GM23248 (cell line): Measurements from ENCODE around the gene SLC25A26. TPM values are rescaled to one million over a fixed set of nuclear protein-coding genes. Genes with fewer than 3 reads are reported as not detected.

Experiments
- DNase-seq: peaks from one replicate; pipeline ENCODE4 v3.0.0-alpha.2; 2015
- H2AFZ ChIP-seq: fragments of 200-600 bp; sonication (generic); 2 replicates; pipeline ENCODE4 v1.6.1; 2016; ENCODE audit warnings: antibody characterized with exemption
- H3F3A ChIP-seq: fragments of 200-600 bp; sonication (generic); 2 replicates; pipeline ENCODE4 v1.6.1; 2016; ENCODE audit warnings: mild to moderate bottlenecking, antibody characterized with exemption, mixed run types; ENCODE audit not compliant: insufficient read depth
- H3K27ac ChIP-seq: fragments of 200-600 bp; sonication (generic); 2 replicates; pipeline ENCODE4 v1.5.1; 2016; ENCODE audit warnings: mild to moderate bottlenecking
- H3K27me3 ChIP-seq: fragments of 200-600 bp; sonication (generic); replicated peaks from 2 replicates; pipeline ENCODE4 v1.6.1; 2016; ENCODE audit warnings: mild to moderate bottlenecking; ENCODE audit not compliant: insufficient read depth
- H3K36me3 ChIP-seq: fragments of 200-600 bp; sonication (generic); 2 replicates; pipeline ENCODE4 v1.6.1; 2016; ENCODE audit warnings: low read depth, mild to moderate bottlenecking
- H3K4me1 ChIP-seq: fragments of 200-600 bp; sonication (generic); 2 replicates; pipeline ENCODE4 v1.6.1; 2016; ENCODE audit warnings: mild to moderate bottlenecking; ENCODE audit not compliant: insufficient read depth
- H3K4me2 ChIP-seq: fragments of 200-600 bp; sonication (generic); one replicate; pipeline ENCODE4 v1.6.1; 2016; ENCODE audit warnings: mild to moderate bottlenecking; ENCODE audit not compliant: unreplicated experiment
- H3K4me3 ChIP-seq: fragments of 200-600 bp; sonication (generic); 2 replicates; pipeline ENCODE4 v1.5.1; 2016; ENCODE audit warnings: mild to moderate bottlenecking
- H3K79me2 ChIP-seq: fragments of 200-600 bp; sonication (generic); 2 replicates; pipeline ENCODE4 v1.6.1; 2016; ENCODE audit warnings: mild to moderate bottlenecking; ENCODE audit not compliant: insufficient read depth
- H3K9ac ChIP-seq: fragments of 200-600 bp; sonication (generic); 2 replicates; pipeline ENCODE4 v1.6.1; 2016; ENCODE audit warnings: mild to moderate bottlenecking
- H3K9me2 ChIP-seq: fragments of 200-600 bp; sonication (generic); 2 replicates; pipeline ENCODE4 v1.6.1; 2016; ENCODE audit warnings: mixed run types, mild to moderate bottlenecking, moderate library complexity; ENCODE audit not compliant: insufficient read depth
- H3K9me3 ChIP-seq: fragments of 200-600 bp; sonication (generic); one replicate; pipeline ENCODE4 v1.6.1; 2017; ENCODE audit warnings: low read depth
- H4K20me1 ChIP-seq: fragments of 200-600 bp; sonication (generic); 2 replicates; pipeline ENCODE4 v1.6.0; 2016; ENCODE audit not compliant: insufficient read depth
- EZH2 ChIP-seq: fragments of 200-600 bp; sonication (generic); IDR thresholded peaks from 2 replicates; pipeline ENCODE4 v1.6.1; 2018; ENCODE audit warnings: antibody characterized with exemption, mild to moderate bottlenecking; ENCODE audit not compliant: insufficient read depth, poor library complexity, severe bottlenecking
- EZH2phosphoT487 ChIP-seq: fragments of 200-600 bp; sonication (generic); IDR thresholded peaks from 2 replicates; pipeline ENCODE4 v1.6.1; 2018; ENCODE audit warnings: antibody characterized with exemption, moderate library complexity, mild to moderate bottlenecking, low read depth; ENCODE audit not compliant: insufficient read depth
- WGBS, 2 experiments: methylation state at CpG; one replicate each; pipeline ENCODE4 v1.1.6; 2015 to 2017; ENCODE audit warnings: low lambda C conversion rate in 2 of 2, low coverage in 1 of 2; ENCODE audit errors: missing lambda C conversion rate in 2 of 2; 5-methylcytosine and 5-hydroxymethylcytosine counted together
- in situ Hi-C: fragments of 300-500 bp; cut with MboI; formaldehyde crosslinking; loops from 2 replicates; pipeline ENCODE4 v1.15.0; 2020
- polyA plus RNA-seq: library from polyadenylated mRNA; unstranded; fragments of >200 nt; fragmentation: Nextera tagmentation; extraction: Ambion mirVana; gene quantifications from 2 replicates; pipeline ENCODE4 v1.2.1, GENCODE V29; 2016
- total RNA-seq: library from RNA; depleted of rRNA; stranded (reverse); fragments of >200 nt; shearing (Covaris generic); gene quantifications from 2 replicates; pipeline ENCODE4 v1.2.3, GENCODE V29; 2014

Gene SLC25A26
- total and polyA plus RNA-seq, 2 experiments from 2014 or later: 25.2 to 26.9 TPM

GRCh38 chr3:66370179-66370578 is 149.4 kb downstream of the SLC25A26 start:
- Histone ChIP-seq H3K9me2 (no peaks in the 10 kb centered on the region), H3K9me3 (no peaks in the 10 kb centered on the region)
- 82 to 87% methylated on average over 7 of the region's 7 CpGs for WGBS, 2 experiments

GRCh38 chr3:66371432-66371831 is 150.6 kb downstream of the SLC25A26 start:
- Histone ChIP-seq H3K9me3 (no peaks in the 10 kb centered on the region), H3K27ac (no peak overlapping the region), H3K27me3 (no peaks in the 10 kb centered on the region), H3F3A (no peaks in the 10 kb centered on the region), H3K9me2 (no peaks in the 10 kb centered on the region), H3K36me3 (no peaks in the 10 kb centered on the region; the same call in 1 of the 2 replicates), H3K4me1 (no peaks in the 10 kb centered on the region), H4K20me1 (no peaks in the 10 kb centered on the region), H2AFZ (no peak overlapping the region), H3K4me2 (no peak overlapping the region), H3K9ac (no peak overlapping the region), H3K79me2 (no peaks in the 10 kb centered on the region), H3K4me3 (no peak overlapping the region)
- in situ Hi-C loops: no loop called here
- TF ChIP-seq EZH2phosphoT487: no peak
- no peak for TF ChIP-seq EZH2
- no peak for DNase-seq
- WGBS, 2 experiments: 68 to 71% methylated on average over 7 of the region's 7 CpGs

More at GRCh38 chr3:66370179-66370578, 149.4 kb downstream of the SLC25A26 start:
- in situ Hi-C loops: no loop called here
- Histone ChIP-seq H3K4me3 (no peak overlapping the region), H2AFZ (no peak overlapping the region), H3K79me2 (no peaks in the 10 kb centered on the region), H3K9ac (no peak overlapping the region), H3F3A (no peaks in the 10 kb centered on the region), H4K20me1 (no peaks in the 10 kb centered on the region), H3K4me2 (no peak overlapping the region), H3K4me1 (no peaks in the 10 kb centered on the region), H3K27me3 (no peaks in the 10 kb centered on the region), H3K27ac (no peak overlapping the region), H3K36me3 (no peaks in the 10 kb centered on the region)
- DNase-seq: no peak
- TF ChIP-seq EZH2phosphoT487: no peak
- no peak for TF ChIP-seq EZH2

DNA sequence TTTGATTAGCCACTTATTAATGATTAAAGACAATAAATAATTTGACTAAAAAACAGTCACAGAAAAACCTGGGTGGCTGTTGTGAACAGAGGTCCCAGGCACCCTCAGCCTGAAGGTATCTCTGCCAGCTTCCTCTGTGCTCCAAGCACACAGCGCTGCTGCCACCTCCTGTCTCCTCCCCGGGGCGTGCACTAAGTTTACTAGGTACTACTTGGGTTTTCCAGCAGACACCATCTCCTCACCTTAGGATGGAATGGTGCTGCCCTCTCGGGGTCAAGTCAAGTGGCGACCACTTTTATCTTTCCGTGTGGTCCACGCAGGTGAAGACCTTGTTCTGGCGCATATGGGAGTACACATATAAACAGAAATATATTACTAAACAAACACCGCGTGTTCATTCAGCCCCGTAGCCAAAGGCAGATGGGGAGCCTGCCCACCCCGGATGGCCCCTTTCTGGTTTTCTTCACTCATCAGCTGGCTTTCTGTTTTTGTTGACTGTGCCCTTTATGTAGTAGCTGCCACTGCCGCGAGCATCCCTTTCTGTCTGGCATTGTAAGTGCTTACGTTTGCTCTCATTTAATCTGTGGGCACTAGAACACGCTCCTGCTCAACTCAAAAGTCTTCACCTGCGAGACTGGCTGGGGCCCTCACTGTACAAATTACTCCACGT is 152.0 kb downstream of the SLC25A26 start:
- TF ChIP-seq EZH2phosphoT487: no peak
- no peak overlapping the region for H3K4me2 ChIP-seq
- WGBS, 2 experiments: 75 to 76% methylated on average over 18 of the region's 18 CpGs
- no peak overlapping the region for H3K4me3 ChIP-seq
- no peak overlapping the region for H3K9ac ChIP-seq
- peaks cover 6% of the 10 kb centered on the region; the same call in 1 of the 2 replicates for H3K4me1 ChIP-seq
- peak; percentile 7 for DNase-seq
- in situ Hi-C loops: no loop called here
- H3K79me2 ChIP-seq: no peaks in the 10 kb centered on the region
- H4K20me1 ChIP-seq: no peaks in the 10 kb centered on the region
- H3K27ac ChIP-seq: no peak overlapping the region
- no peaks in the 10 kb centered on the region for H3F3A ChIP-seq
- no peaks in the 10 kb centered on the region for H3K9me2 ChIP-seq
- H3K9me3 ChIP-seq: no peaks in the 10 kb centered on the region
- H3K27me3 ChIP-seq: no peaks in the 10 kb centered on the region
- H3K36me3 ChIP-seq: peaks cover 4% of the 10 kb centered on the region; the same call in 1 of the 2 replicates
- H2AFZ ChIP-seq: no peak overlapping the region

DNA sequence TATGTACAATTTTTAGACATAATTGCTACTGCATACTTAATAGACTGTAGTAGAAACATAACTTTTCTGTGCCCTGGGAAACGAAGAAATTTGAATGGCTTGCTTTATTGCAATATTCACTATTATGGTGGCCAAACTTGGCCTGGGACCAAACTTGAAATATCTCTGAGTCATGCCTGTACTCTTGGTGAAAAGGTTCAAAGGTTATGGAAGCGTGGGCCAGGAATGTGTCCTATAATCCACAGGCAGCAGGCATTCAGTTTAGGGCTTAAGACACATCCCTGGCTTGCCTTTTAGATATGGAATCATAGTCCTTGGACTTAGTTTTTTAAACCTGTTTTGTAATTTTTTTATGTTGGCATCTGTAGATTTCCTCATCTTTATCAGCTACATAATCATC is 155.8 kb downstream of the SLC25A26 start:
- peaks cover 11% of the 10 kb centered on the region for H3K36me3 ChIP-seq
- 77 to 84% methylated on average over 2 of the region's 2 CpGs for WGBS, 2 experiments
- H3K27me3 ChIP-seq: no peaks in the 10 kb centered on the region
- no peak overlapping the region for H3K4me3 ChIP-seq
- in situ Hi-C loops: no loop called here
- H3K4me2 ChIP-seq: no peak overlapping the region
- TF ChIP-seq EZH2phosphoT487 (no peak), EZH2 (no peak)
- no peak overlapping the region for H3K27ac ChIP-seq
- no peaks in the 10 kb centered on the region for H4K20me1 ChIP-seq
- peak; percentile 48 for DNase-seq
- H3F3A ChIP-seq: no peaks in the 10 kb centered on the region
- no peaks in the 10 kb centered on the region for H3K79me2 ChIP-seq
- H2AFZ ChIP-seq: no peak overlapping the region
- H3K9ac ChIP-seq: no peak overlapping the region
- no peaks in the 10 kb centered on the region for H3K9me3 ChIP-seq
- no peaks in the 10 kb centered on the region for H3K9me2 ChIP-seq
- H3K4me1 ChIP-seq: peaks cover 6% of the 10 kb centered on the region; the same call in 1 of the 2 replicates
